K562 (cell line): Measurements from ENCODE around the gene ABCA10. TPM values are rescaled to one million over a fixed set of nuclear protein-coding genes. Genes with fewer than 3 reads are reported as not detected.

ENCODE experiments used
- ATAC-seq: fragments of 200-7000 bp; cut with Tn5 transposase; 3 replicates; pipeline ENCODE4 v1.9.1; 2020; ENCODE audit warnings: moderate library complexity
- BruUV-seq: library from RNA; stranded (reverse); fragments of 400-500 nt; replicated peaks from 2 replicates; lab custom pipeline; 2021; lab: Mats Ljungman, UMichigan
- CTCF ChIA-PET: fragments of 300-600 bp; formaldehyde crosslinking; extraction: SDS; loops from one replicate; lab custom pipeline; 2021; ENCODE audit warnings: low intra/inter-chr PET ratio; lab: Yijun Ruan, JAX
- POLR2A ChIA-PET: fragments of 300-600, 350-650 bp; sonication (Branson Sonifier 250); formaldehyde crosslinking; extraction: SDS; loops from one replicate; lab custom pipeline; 2021; ENCODE audit warnings: antibody characterized with exemption, inconsistent platforms; lab: Yijun Ruan, JAX
- DNase-seq, 4 experiments: peaks; one replicate each; pipeline versions ENCODE4 v3.0.0 to v3.0.0-alpha.2; 2011 to 2018; ENCODE audit warnings: low spot score in 3 of 4, mixed read lengths in 3 of 4; ENCODE audit errors: extremely low read depth in 1 of 4
- FAIRE-seq: peaks from 2 replicates; lab custom pipeline; 2011; peaks lifted over from hg19 to GRCh38; lab: Jason Lieb, UNC
- H2AFZ ChIP-seq: 2 replicates; pipeline ENCODE4 v1.6.0; 2011; ENCODE audit warnings: low read depth, low read length, control low read depth, inconsistent platforms
- H3K27ac ChIP-seq: fragments of 200-600 bp; 3 replicates; pipeline ENCODE4 v1.8.0; 2011; ENCODE audit warnings: low read depth, mild to moderate bottlenecking, control low read depth, inconsistent platforms, low read length, moderate library complexity, mixed read lengths; ENCODE audit errors: extremely low read depth
- H3K27me3 ChIP-seq, 2 experiments: fragments of 300-600 bp in 1 of 2; 2 replicates in 1 of 2; 3 replicates in 1 of 2; pipeline versions ENCODE4 v1.6.0 to v1.8.0; 2011; ENCODE audit warnings: inconsistent platforms in 2 of 2, low read length in 2 of 2, mild to moderate bottlenecking in 1 of 2, mixed read lengths in 1 of 2, moderate library complexity in 1 of 2; ENCODE audit not compliant: control insufficient read depth in 2 of 2, insufficient read depth in 2 of 2
- H3K36me3 ChIP-seq: fragments of 300-600 bp; 3 replicates; pipeline ENCODE4 v1.8.0; 2011; ENCODE audit warnings: mild to moderate bottlenecking, low read length, inconsistent platforms; ENCODE audit not compliant: control insufficient read depth, insufficient read depth
- H3K4me1 ChIP-seq, 2 experiments: fragments of 200-600 bp in 1 of 2; replicated peaks in 1 of 2; 2 replicates in 1 of 2; 3 replicates in 1 of 2; pipeline versions ENCODE4 v1.5.1 to v1.8.0; 2011; ENCODE audit warnings: inconsistent platforms in 2 of 2, low read length in 2 of 2, mild to moderate bottlenecking in 1 of 2, mixed read lengths in 1 of 2, moderate library complexity in 1 of 2; ENCODE audit not compliant: control insufficient read depth in 2 of 2, insufficient read depth in 2 of 2
- H3K4me2 ChIP-seq: 2 replicates; pipeline ENCODE4 v1.6.1; 2011; ENCODE audit warnings: low read length, control low read depth, inconsistent platforms, mixed read lengths; ENCODE audit not compliant: insufficient read depth
- H3K4me3 ChIP-seq: fragments of 200-600 bp; sonication (generic), shearing (Covaris generic); 2 replicates; pipeline ENCODE4 v1.5.1; 2016; ENCODE audit warnings: control low read depth, inconsistent platforms
- H3K79me2 ChIP-seq: fragments of 200-600 bp; 3 replicates; pipeline ENCODE4 v1.8.0; 2011; ENCODE audit warnings: low read length, inconsistent platforms; ENCODE audit not compliant: control insufficient read depth, insufficient read depth
- H3K9ac ChIP-seq, 2 experiments: 2 replicates each; pipeline versions ENCODE4 v1.6.0 to v1.6.1; 2011; ENCODE audit warnings: low read depth in 2 of 2, low read length in 2 of 2, control low read depth in 1 of 2, inconsistent platforms in 1 of 2, mild to moderate bottlenecking in 1 of 2, mixed read lengths in 1 of 2; ENCODE audit not compliant: insufficient read depth in 1 of 2
- H3K9me1 ChIP-seq: one replicate; pipeline ENCODE4 v1.6.0; 2011; ENCODE audit warnings: inconsistent platforms, mild to moderate bottlenecking, low read length, moderate library complexity; ENCODE audit not compliant: control insufficient read depth, insufficient read depth
- H3K9me3 ChIP-seq: replicated peaks from 2 replicates; pipeline ENCODE4 v1.5.1; 2011; ENCODE audit warnings: low read depth, low read length, inconsistent platforms; ENCODE audit not compliant: control insufficient read depth, insufficient read depth
- H4K20me1 ChIP-seq: replicated peaks from 2 replicates; pipeline ENCODE4 v1.6.1; 2011; ENCODE audit warnings: low read length, inconsistent platforms, mixed read lengths; ENCODE audit not compliant: control insufficient read depth, insufficient read depth
- EP300 ChIP-seq: IDR thresholded peaks from 2 replicates; pipeline ENCODE4 v1.6.1; 2012; ENCODE audit warnings: low read length, improper control_type of control experiment
- GATAD2A ChIP-seq: fragments of 450-650 bp; IDR thresholded peaks from 2 replicates; pipeline ENCODE4 v1.6.1; 2017
- MYC ChIP-seq, 2 experiments: fragments of 250-450 bp in 1 of 2; sonication (Bioruptor Pico) in 1 of 2; IDR thresholded peaks; 2 replicates each; pipeline versions ENCODE4 v1.5.1 to v1.6.1; 2012 to 2021; ENCODE audit warnings: low read depth in 2 of 2, borderline replicate concordance in 1 of 2, improper control_type of control experiment in 1 of 2, low read length in 1 of 2, mild to moderate bottlenecking in 1 of 2, moderate library complexity in 1 of 2
- NFXL1 ChIP-seq: fragments of 450-650 bp; formaldehyde crosslinking; IDR thresholded peaks from 2 replicates; pipeline ENCODE4 v1.4.0; 2021; ENCODE audit warnings: mild to moderate bottlenecking
- POLR2G ChIP-seq: fragments of 200-400 bp; formaldehyde crosslinking; IDR thresholded peaks from 2 replicates; pipeline ENCODE4 v1.6.1; 2017; ENCODE audit warnings: low read depth, mild to moderate bottlenecking, antibody characterized with exemption, low read length, moderate library complexity
- RAD51 ChIP-seq: fragments of 450-650 bp; IDR thresholded peaks from 2 replicates; pipeline ENCODE4 v1.7.1; 2016; ENCODE audit warnings: low read depth, mild to moderate bottlenecking, borderline replicate concordance
- SMAD4 ChIP-seq: fragments of 250-450 bp; sonication (Bioruptor Pico); conservative IDR thresholded peaks from 2 replicates; pipeline ENCODE4 v1.8.0; 2021; ENCODE audit warnings: inconsistent platforms, mild to moderate bottlenecking, moderate library complexity
- WGBS: fragments of 100-300 bp; shearing (Covaris generic); methylation state at CpG from one replicate; pipeline ENCODE4 v1.1.6; 2016; ENCODE audit warnings: low coverage, mixed read lengths; ENCODE audit not compliant: insufficient coverage; ENCODE audit errors: missing lambda C conversion rate; 5-methylcytosine and 5-hydroxymethylcytosine counted together
- in situ Hi-C: fragments of 300-500 bp; cut with MboI; formaldehyde crosslinking; loops from 4 replicates; pipeline ENCODE4 v1.15.0; 2018; ENCODE audit warnings: inconsistent platforms, mixed read lengths
- intact Hi-C: fragments of 100-400 bp; cut with micrococcal nuclease; formaldehyde crosslinking; loops from 2 replicates; pipeline ENCODE4 v1.14.2; 2022
- polyA plus RNA-seq, 8 experiments: library from polyadenylated mRNA; depleted of rRNA in 4 of 8; stranded (reverse) in 5 of 8; unstranded in 3 of 8; fragments of >200 nt; fragmentation: Nextera tagmentation in 2 of 8; fragmentation: Illumina TruSeq in 1 of 8; extraction: Ambion mirVana in 2 of 8; extraction: Trizol in 1 of 8; gene quantifications; 2 replicates each; pipeline versions ENCODE4 v1.2.1 to v1.2.3, GENCODE V29; 2011 to 2014; ENCODE audit warnings: inconsistent platforms in 1 of 8, missing spikeins in 1 of 8
- total RNA-seq, 7 experiments: library from RNA; depleted of rRNA in 6 of 7; stranded (reverse); fragments of >200 nt in 6 of 7; fragmentation: Illumina TruSeq in 2 of 7; extraction: Trizol in 2 of 7; gene quantifications; 2 replicates each; pipeline versions ENCODE4 v1.2.1 to v1.2.3, GENCODE V29; 2011 to 2021; ENCODE audit warnings: low replicate concordance in 1 of 7

Gene ABCA10
- total and polyA plus RNA-seq, 9 of the 15 experiments (the other 6 are each of a cell fraction or from before 2014, with no cell fraction given): 0.04 to 0.45 (median 0.15) TPM; not detected in 1

- no peak overlapping the region; the same call in 1 of the 2 replicates for H3K4me2 ChIP-seq
- ATAC-seq (no peak), FAIRE-seq (no peak), DNase-seq (no peak)
- H3K9me1 ChIP-seq: no peaks in the 10 kb centered on the region
- no peaks in the 10 kb centered on the region for H3K9me3 ChIP-seq
- no peak overlapping the region for H3K9ac ChIP-seq
- no peak overlapping the region for H3K4me3 ChIP-seq
- WGBS: 48% methylated on average over 7 of the region's 8 CpGs
- H2AFZ ChIP-seq: 0 out of 2 replicates have a peak overlapping the region, but pooled peaks have one; percentile 75
- H4K20me1 ChIP-seq: no peaks in the 10 kb centered on the region
- CTCF ChIA-PET: no interaction called here
- BruUV-seq: no TSS peak
- no peaks in the 10 kb centered on the region for H3K27me3 ChIP-seq
- in situ Hi-C loops: loop anchor here (5.0 to 25.0 kb wide), 2 partner anchors 278 to 463 kb away; partner anchors contain the start of gene ABCA8
- no peaks in the 10 kb centered on the region for H3K36me3 ChIP-seq
- no peak overlapping the region for H3K27ac ChIP-seq
- TF ChIP-seq NFXL1 (CRISPR knock-in tag) (no peak), GATAD2A (no peak), POLR2G (no peak), MYC (IDR thresholded peaks at IDR 0.05; ENCODE audit: low read depth, low read length) (no peak), MYC (CRISPR knock-in tag; IDR thresholded peaks at IDR 0.05; ENCODE audit: borderline replicate concordance, low read depth) (no peak), EP300 (no peak), SMAD4 (CRISPR knock-in tag) (no peak), RAD51 (no peak)
- no peaks in the 10 kb centered on the region for H3K79me2 ChIP-seq
- intact Hi-C loops: loop anchor here (5.0 kb wide), 1 partner anchor 268 kb away; no protein-coding TSS in a partner anchor
- POLR2A ChIA-PET: interaction anchor here (0.6 to 1.0 kb wide), 2 partner anchors 9 to 465 kb away, joined by 3 read pairs; no protein-coding TSS in a partner anchor
- peaks cover 0 to 15% of the 10 kb centered on the region in 2 experiments; a peak in 2 of 5 replicates for H3K4me1 ChIP-seq
These were observed 11.3 kb upstream of the ABCA10 start for GRCh38 chr17:69239611-69240600.
